ENCODE results near the gene SLC6A7. TPM values are rescaled to one million over a fixed set of nuclear protein-coding genes. Genes with fewer than 3 reads are reported as not detected.

SLC6A7 gene
- total and polyA plus RNA-seq, 2 donors from 2014 or later, result not detected

- no peak overlapping the region for H3K9ac ChIP-seq (ENCODE audit: low read length in 3 of 3)
- no peaks in the 10 kb centered on the region for H3K27me3 ChIP-seq (ENCODE audit: control insufficient read depth, insufficient read depth, low read length)
- intact Hi-C loops (cut with DNase I), result no loop called here
- no peak overlapping the region for H3K4me3 ChIP-seq (ENCODE audit: low read length in 3 of 3)
- peaks cover 0 to 3% (median 0%) of the 10 kb centered on the region in 3 donors for H3K4me1 ChIP-seq (ENCODE audit: control insufficient read depth in 2 of 3, insufficient read depth in 2 of 3, low read depth in 1 of 3, low read length in 3 of 3)
- H3K36me3 ChIP-seq (ENCODE audit: control insufficient read depth in 2 of 3, insufficient read depth in 3 of 3, low read length in 3 of 3), result no peaks in the 10 kb centered on the region
- no peak for DNase-seq
- no peak for TF ChIP-seq CTCF (IDR thresholded peaks at IDR 0.05; ENCODE audit: borderline replicate concordance, extremely low read depth, insufficient read depth)
- H3K27ac ChIP-seq (ENCODE audit: low read depth in 2 of 2, low read length in 2 of 2), result no peak overlapping the region
- FAIRE-seq, result no peak
- no peaks in the 10 kb centered on the region for H3K9me3 ChIP-seq (ENCODE audit: control insufficient read depth in 2 of 3, insufficient read depth in 1 of 3, low read length in 3 of 3)
These were observed 47.3 kb downstream of the SLC6A7 start for GRCh38 chr5:150236981-150237754.

- H3K27ac ChIP-seq (ENCODE audit: low read depth in 2 of 2, low read length in 2 of 2), result no peak overlapping the region
- TF ChIP-seq CTCF (IDR thresholded peaks at IDR 0.05; ENCODE audit: borderline replicate concordance, extremely low read depth, insufficient read depth), result no peak
- no peaks in the 10 kb centered on the region for H3K36me3 ChIP-seq (ENCODE audit: control insufficient read depth in 2 of 3, insufficient read depth in 3 of 3, low read length in 3 of 3)
- peaks cover 0 to 3% (median 0%) of the 10 kb centered on the region in 3 donors for H3K4me1 ChIP-seq (ENCODE audit: control insufficient read depth in 2 of 3, insufficient read depth in 2 of 3, low read depth in 1 of 3, low read length in 3 of 3)
- intact Hi-C loops (cut with DNase I), result no loop called here
- H3K9ac ChIP-seq (ENCODE audit: low read length in 3 of 3), result no peak overlapping the region
- H3K4me3 ChIP-seq (ENCODE audit: low read length in 3 of 3), result no peak overlapping the region
- no peaks in the 10 kb centered on the region for H3K9me3 ChIP-seq (ENCODE audit: control insufficient read depth in 2 of 3, insufficient read depth in 1 of 3, low read length in 3 of 3)
- H3K27me3 ChIP-seq (ENCODE audit: control insufficient read depth, insufficient read depth, low read length), result no peaks in the 10 kb centered on the region
- DNase-seq (peak in 1 of 5 donors; percentile 32), FAIRE-seq (no peak)
These were observed 48.8 kb downstream of the SLC6A7 start for GRCh38 chr5:150238646-150239045.

- TF ChIP-seq CTCF (IDR thresholded peaks at IDR 0.05; ENCODE audit: borderline replicate concordance, extremely low read depth, insufficient read depth), result no peak
- Histone ChIP-seq H3K9ac (ENCODE audit: low read length in 3 of 3) (no peak overlapping the region), H3K4me1 (ENCODE audit: control insufficient read depth in 2 of 3, insufficient read depth in 2 of 3, low read depth in 1 of 3, low read length in 3 of 3) (peaks cover 0 to 3% (median 0%) of the 10 kb centered on the region in 3 donors), H3K27ac (ENCODE audit: low read depth in 2 of 2, low read length in 2 of 2) (no peak overlapping the region), H3K4me3 (ENCODE audit: low read length in 3 of 3) (no peak overlapping the region), H3K9me3 (ENCODE audit: control insufficient read depth in 2 of 3, insufficient read depth in 1 of 3, low read length in 3 of 3) (no peaks in the 10 kb centered on the region), H3K27me3 (ENCODE audit: control insufficient read depth, insufficient read depth, low read length) (no peaks in the 10 kb centered on the region), H3K36me3 (ENCODE audit: control insufficient read depth in 2 of 3, insufficient read depth in 3 of 3, low read length in 3 of 3) (no peaks in the 10 kb centered on the region)
- intact Hi-C loops (cut with DNase I), result no loop called here
- DNase-seq (peak in 1 of 5 donors; percentile 25), FAIRE-seq (no peak)
These were observed 49.4 kb downstream of the SLC6A7 start for GRCh38 chr5:150239099-150239793.

Measured in kidney (tissue), 14 donors.